ENCODE results near the gene TCEANC. TPM values are rescaled to one million over a fixed set of nuclear protein-coding genes. Genes with fewer than 3 reads are reported as not detected.

Gene TCEANC
- polyA plus RNA-seq, 1 experiment: 1.7 TPM

- no peak for TF ChIP-seq CTCF (IDR thresholded peaks at IDR 0.05; ENCODE audit: low read depth, low read length)
- POLR2A ChIA-PET: no interaction called here
- Histone ChIP-seq H3K27ac (ENCODE audit: low read depth, low read length) (no peak overlapping the region), H3K27me3 (ENCODE audit: control insufficient read depth, insufficient read depth, low read length) (no peaks in the 10 kb centered on the region), H3K9me3 (ENCODE audit: control insufficient read depth, insufficient read depth, low read length) (no peaks in the 10 kb centered on the region), H3K4me3 (ENCODE audit: low read depth, low read length) (no peak overlapping the region)
- CTCF ChIA-PET: no interaction called here
- DNase-seq (ENCODE audit: low read depth, low spot score): no peak
Measured at GRCh38 chrX:13702111-13702789, 49.3 kb downstream of the TCEANC start.

- CTCF ChIA-PET: no interaction called here
- no peaks in the 10 kb centered on the region for H3K27me3 ChIP-seq (ENCODE audit: control insufficient read depth, insufficient read depth, low read length)
- H3K4me3 ChIP-seq (ENCODE audit: low read depth, low read length): no peak overlapping the region
Measured at GRCh38 chrX:13703135-13703534, 50.2 kb downstream of the TCEANC start.

GRCh38 chrX:13703589-13703988 lies 50.6 kb downstream of the TCEANC start:
- ChIA-PET POLR2A (no interaction called here), CTCF (no interaction called here)
- DNase-seq (ENCODE audit: low read depth, low spot score): no peak
- Histone ChIP-seq H3K27me3 (ENCODE audit: control insufficient read depth, insufficient read depth, low read length) (no peaks in the 10 kb centered on the region), H3K27ac (ENCODE audit: low read depth, low read length) (no peak overlapping the region), H3K4me3 (ENCODE audit: low read depth, low read length) (no peak overlapping the region), H3K9me3 (ENCODE audit: control insufficient read depth, insufficient read depth, low read length) (no peaks in the 10 kb centered on the region)
- no peak for TF ChIP-seq CTCF (IDR thresholded peaks at IDR 0.05; ENCODE audit: low read depth, low read length)

More at GRCh38 chrX:13703135-13703534, 50.2 kb downstream of the TCEANC start:
- POLR2A ChIA-PET: no interaction called here
- TF ChIP-seq CTCF (IDR thresholded peaks at IDR 0.05; ENCODE audit: low read depth, low read length): no peak
- no peak overlapping the region for H3K27ac ChIP-seq (ENCODE audit: low read depth, low read length)
- no peak for DNase-seq (ENCODE audit: low read depth, low spot score)
- no peaks in the 10 kb centered on the region for H3K9me3 ChIP-seq (ENCODE audit: control insufficient read depth, insufficient read depth, low read length)

GRCh38 chrX:13711141-13711540 lies 58.2 kb downstream of the TCEANC start:
- POLR2A ChIA-PET: interaction anchor here (1.0 kb wide), 1 partner anchor 11 kb away, joined by 3 read pairs; no protein-coding TSS in a partner anchor

More at GRCh38 chrX:13711141-13711540, 58.2 kb downstream of the TCEANC start:
- no peak overlapping the region for H3K27ac ChIP-seq (ENCODE audit: low read depth, low read length)
- no peaks in the 10 kb centered on the region for H3K9me3 ChIP-seq (ENCODE audit: control insufficient read depth, insufficient read depth, low read length)
- DNase-seq (ENCODE audit: low read depth, low spot score): no peak
- CTCF ChIA-PET: interaction anchor here (1.4 kb wide), 1 partner anchor 204 kb away, joined by 6 read pairs; no protein-coding TSS in a partner anchor
- no peak overlapping the region for H3K4me3 ChIP-seq (ENCODE audit: low read depth, low read length)
- TF ChIP-seq CTCF (IDR thresholded peaks at IDR 0.05; ENCODE audit: low read depth, low read length): no peak
- no peaks in the 10 kb centered on the region for H3K27me3 ChIP-seq (ENCODE audit: control insufficient read depth, insufficient read depth, low read length)

Other genes with a start within 250 kb of the TCEANC start
- not detected in 2 replicates for gene EGFL6, start 83.5 kb upstream of the TCEANC start, polyA plus RNA-seq (2011; rRNA removed)
- 27.9 and 41.7 TPM in 2 replicates for gene RAB9A, start 36.0 kb downstream of the TCEANC start, polyA plus RNA-seq (2011; rRNA removed)
- gene TRAPPC2, start 81.5 kb downstream of the TCEANC start, polyA plus RNA-seq (2011; rRNA removed): 9.7 and 11.1 TPM in 2 replicates
- 9.9 and 14.1 TPM in 2 replicates for gene OFD1, start 81.6 kb downstream of the TCEANC start, polyA plus RNA-seq (2011; rRNA removed)
- gene GPM6B, start 164.0 kb downstream of the TCEANC start, polyA plus RNA-seq (2011; rRNA removed): 0.35 and 0.67 TPM in 2 replicates

All from AG04450 (cell line).